GM18505 (cell line): ENCODE results near the gene KCNJ1.

Source experiments
- ATAC-seq: cut with Tn5 transposase; IDR thresholded peaks from one replicate; pipeline ENCODE4 v1.9.1; 2021; ENCODE audit not compliant: unreplicated experiment
- POLR2A ChIP-seq: IDR thresholded peaks from 4 replicates; pipeline ENCODE4 v1.6.1; 2011; ENCODE audit warnings: borderline replicate concordance; ENCODE audit not compliant: insufficient read depth, insufficient read length; ENCODE audit errors: extremely low read depth

Gene KCNJ1

GRCh38 chr11:128882451-128882850 is 15.4 kb upstream of the KCNJ1 start:
- TF ChIP-seq POLR2A: no peak
- no peak for ATAC-seq

- no peak for TF ChIP-seq POLR2A
- ATAC-seq: no peak
Observed at GRCh38 chr11:128881221-128881620, 14.1 kb upstream of the KCNJ1 start.

GRCh38 chr11:128879817-128880216 is 12.7 kb upstream of the KCNJ1 start:
- ATAC-seq: no peak
- TF ChIP-seq POLR2A: no peak

GRCh38 chr11:128878455-128878854 is 11.4 kb upstream of the KCNJ1 start:
- no peak for TF ChIP-seq POLR2A
- no peak for ATAC-seq

GRCh38 chr11:128877726-128878125 is 10.6 kb upstream of the KCNJ1 start:
- no peak for ATAC-seq
- TF ChIP-seq POLR2A: no peak

GRCh38 chr11:128876133-128876650 is 9.1 kb upstream of the KCNJ1 start:
- no peak for TF ChIP-seq POLR2A
- no peak for ATAC-seq

GRCh38 chr11:128874427-128874826 is 7.3 kb upstream of the KCNJ1 start:
- no peak for ATAC-seq
- no peak for TF ChIP-seq POLR2A

GRCh38 chr11:128872594-128872993 is 5.5 kb upstream of the KCNJ1 start:
- no peak for ATAC-seq
- TF ChIP-seq POLR2A: no peak

- no peak for ATAC-seq
- no peak for TF ChIP-seq POLR2A
Observed at GRCh38 chr11:128872094-128872493, 5.0 kb upstream of the KCNJ1 start.

- ATAC-seq: no peak
- TF ChIP-seq POLR2A: no peak
Observed at GRCh38 chr11:128871168-128871610, 4.1 kb upstream of the KCNJ1 start.

- ATAC-seq: no peak
- no peak for TF ChIP-seq POLR2A
Observed at GRCh38 chr11:128868841-128869671, 2.0 kb upstream of the KCNJ1 start.

- no peak for TF ChIP-seq POLR2A
- ATAC-seq: no peak
Observed at GRCh38 chr11:128865490-128865889, 1.6 kb downstream of the KCNJ1 start.

- no peak for ATAC-seq
Observed at GRCh38 chr11:128862908-128863660, 4.0 kb downstream of the KCNJ1 start.

GRCh38 chr11:128862406-128862805 is 4.7 kb downstream of the KCNJ1 start:
- no peak for ATAC-seq
- no peak for TF ChIP-seq POLR2A

More at GRCh38 chr11:128862908-128863660, 4.0 kb downstream of the KCNJ1 start:
- no peak for TF ChIP-seq POLR2A
